K562 (cell line): ENCODE results near the gene MT1E. TPM values are rescaled to one million over a fixed set of nuclear protein-coding genes. Genes with fewer than 3 reads are reported as not detected.

Source experiments
- CREB1 ChIP-seq, 2 experiments: sonication (generic) in 1 of 2; formaldehyde crosslinking in 1 of 2; IDR thresholded peaks; 2 replicates each; pipeline versions ENCODE4 v1.6.1 to v1.8.0; 2012 to 2022; ENCODE audit warnings: inconsistent platforms in 1 of 2, mild to moderate bottlenecking in 1 of 2, missing genetic modification reagents in 1 of 2, moderate library complexity in 1 of 2
- EWSR1 ChIP-seq: fragments of 450-650 bp; IDR thresholded peaks from 2 replicates; pipeline ENCODE4 v1.6.1; 2018; ENCODE audit warnings: borderline replicate concordance, mild to moderate bottlenecking, low read depth, moderate library complexity; ENCODE audit not compliant: partially characterized antibody
- HLTF ChIP-seq: fragments of 450-650 bp; IDR thresholded peaks from 2 replicates; pipeline ENCODE4 v1.6.1; 2016
- JUN ChIP-seq, 2 experiments: sonication (generic) in 1 of 2; formaldehyde crosslinking in 1 of 2; IDR thresholded peaks; 2 replicates each; pipeline versions ENCODE4 v1.6.1 to v1.8.0; 2012 to 2022; ENCODE audit warnings: borderline replicate concordance in 2 of 2, mild to moderate bottlenecking in 2 of 2, improper control_type of control experiment in 1 of 2, low read depth in 1 of 2, low read length in 1 of 2, missing genetic modification reagents in 1 of 2
- MITF ChIP-seq: IDR thresholded peaks from 2 replicates; pipeline ENCODE4 v1.6.1; 2014; ENCODE audit warnings: antibody characterized with exemption
- PRDM10 ChIP-seq: fragments of 450-650 bp; IDR thresholded peaks from 2 replicates; pipeline ENCODE4 v1.6.1; 2018; ENCODE audit not compliant: partially characterized antibody
- ZC3H4 ChIP-seq: sonication (generic); formaldehyde crosslinking; IDR thresholded peaks from 2 replicates; pipeline ENCODE4 v1.9.0; 2021; ENCODE audit warnings: missing genetic modification reagents, borderline replicate concordance
- ZNF584 ChIP-seq: fragments of 200-800 bp; sonication (Bioruptor generic); IDR thresholded peaks from 2 replicates; pipeline ENCODE4 v1.6.1; 2016; ENCODE audit warnings: low read depth, mild to moderate bottlenecking, missing genetic modification characterization, missing compliant biosample characterization
- polyA plus RNA-seq, 8 experiments: library from polyadenylated mRNA; depleted of rRNA in 4 of 8; stranded (reverse) in 5 of 8; unstranded in 3 of 8; fragments of >200 nt; fragmentation: Nextera tagmentation in 2 of 8; fragmentation: Illumina TruSeq in 1 of 8; extraction: Ambion mirVana in 2 of 8; extraction: Trizol in 1 of 8; gene quantifications; 2 replicates each; pipeline versions ENCODE4 v1.2.1 to v1.2.3, GENCODE V29; 2011 to 2014; ENCODE audit warnings: inconsistent platforms in 1 of 8, missing spikeins in 1 of 8
- total RNA-seq, 7 experiments: library from RNA; depleted of rRNA in 6 of 7; stranded (reverse); fragments of >200 nt in 6 of 7; fragmentation: Illumina TruSeq in 2 of 7; extraction: Trizol in 2 of 7; gene quantifications; 2 replicates each; pipeline versions ENCODE4 v1.2.1 to v1.2.3, GENCODE V29; 2011 to 2021; ENCODE audit warnings: low replicate concordance in 1 of 7
- TF ChIP-seq, protein P1 (sequence below): fragments of 450-650 bp; IDR thresholded peaks from 2 replicates; pipeline ENCODE4 v1.6.1; 2016; ENCODE audit warnings: low read depth
- TF ChIP-seq, protein P2 (sequence below): fragments of 450-650 bp; formaldehyde crosslinking; IDR thresholded peaks from 2 replicates; pipeline ENCODE4 v1.4.0; 2022; ENCODE audit warnings: missing genetic modification characterization

The MT1E gene
- total and polyA plus RNA-seq, 9 of the 15 experiments (the other 6 are each of a cell fraction or from before 2014, with no cell fraction given), result 0.29 to 0.81 (median 0.46) TPM; not detected in 3

DNA sequence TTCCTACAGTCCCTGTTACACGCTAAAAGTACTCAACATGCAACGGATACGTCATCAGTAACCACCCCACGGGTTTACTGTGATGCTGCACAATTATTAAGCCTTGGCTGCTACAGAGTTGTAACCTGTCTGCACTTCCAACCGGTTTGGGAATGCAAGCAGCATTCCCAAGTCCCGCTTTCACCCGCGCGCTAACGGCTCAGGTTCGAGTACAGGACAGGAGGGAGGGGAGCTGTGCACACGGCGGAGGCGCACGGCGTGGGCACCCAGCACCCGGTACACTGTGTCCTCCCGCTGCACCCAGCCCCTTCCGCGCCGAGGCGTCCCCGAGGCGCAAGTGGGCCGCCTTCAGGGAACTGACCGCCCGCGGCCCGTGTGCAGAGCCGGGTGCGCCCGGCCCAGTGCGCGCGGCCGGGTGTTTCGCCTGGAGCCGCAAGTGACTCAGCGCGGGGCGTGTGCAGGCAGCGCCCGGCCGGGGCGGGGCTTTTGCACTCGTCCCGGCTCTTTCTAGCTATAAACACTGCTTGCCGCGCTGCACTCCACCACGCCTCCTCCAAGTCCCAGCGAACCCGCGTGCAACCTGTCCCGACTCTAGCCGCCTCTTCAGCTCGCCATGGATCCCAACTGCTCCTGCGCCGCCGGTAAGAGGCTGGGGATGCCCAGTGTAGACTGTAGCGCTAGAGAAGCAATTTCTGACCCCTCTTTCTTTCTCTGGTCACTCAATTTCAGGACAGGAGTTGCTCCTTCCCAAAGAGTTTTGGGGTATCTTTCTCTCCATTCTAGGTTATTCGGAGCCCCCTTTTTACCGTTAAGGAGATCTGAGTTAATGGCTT, 17.3 kb upstream of the MT1E start, which contains the start of gene MT2A (continued):
- TF ChIP-seq, protein P1, sequence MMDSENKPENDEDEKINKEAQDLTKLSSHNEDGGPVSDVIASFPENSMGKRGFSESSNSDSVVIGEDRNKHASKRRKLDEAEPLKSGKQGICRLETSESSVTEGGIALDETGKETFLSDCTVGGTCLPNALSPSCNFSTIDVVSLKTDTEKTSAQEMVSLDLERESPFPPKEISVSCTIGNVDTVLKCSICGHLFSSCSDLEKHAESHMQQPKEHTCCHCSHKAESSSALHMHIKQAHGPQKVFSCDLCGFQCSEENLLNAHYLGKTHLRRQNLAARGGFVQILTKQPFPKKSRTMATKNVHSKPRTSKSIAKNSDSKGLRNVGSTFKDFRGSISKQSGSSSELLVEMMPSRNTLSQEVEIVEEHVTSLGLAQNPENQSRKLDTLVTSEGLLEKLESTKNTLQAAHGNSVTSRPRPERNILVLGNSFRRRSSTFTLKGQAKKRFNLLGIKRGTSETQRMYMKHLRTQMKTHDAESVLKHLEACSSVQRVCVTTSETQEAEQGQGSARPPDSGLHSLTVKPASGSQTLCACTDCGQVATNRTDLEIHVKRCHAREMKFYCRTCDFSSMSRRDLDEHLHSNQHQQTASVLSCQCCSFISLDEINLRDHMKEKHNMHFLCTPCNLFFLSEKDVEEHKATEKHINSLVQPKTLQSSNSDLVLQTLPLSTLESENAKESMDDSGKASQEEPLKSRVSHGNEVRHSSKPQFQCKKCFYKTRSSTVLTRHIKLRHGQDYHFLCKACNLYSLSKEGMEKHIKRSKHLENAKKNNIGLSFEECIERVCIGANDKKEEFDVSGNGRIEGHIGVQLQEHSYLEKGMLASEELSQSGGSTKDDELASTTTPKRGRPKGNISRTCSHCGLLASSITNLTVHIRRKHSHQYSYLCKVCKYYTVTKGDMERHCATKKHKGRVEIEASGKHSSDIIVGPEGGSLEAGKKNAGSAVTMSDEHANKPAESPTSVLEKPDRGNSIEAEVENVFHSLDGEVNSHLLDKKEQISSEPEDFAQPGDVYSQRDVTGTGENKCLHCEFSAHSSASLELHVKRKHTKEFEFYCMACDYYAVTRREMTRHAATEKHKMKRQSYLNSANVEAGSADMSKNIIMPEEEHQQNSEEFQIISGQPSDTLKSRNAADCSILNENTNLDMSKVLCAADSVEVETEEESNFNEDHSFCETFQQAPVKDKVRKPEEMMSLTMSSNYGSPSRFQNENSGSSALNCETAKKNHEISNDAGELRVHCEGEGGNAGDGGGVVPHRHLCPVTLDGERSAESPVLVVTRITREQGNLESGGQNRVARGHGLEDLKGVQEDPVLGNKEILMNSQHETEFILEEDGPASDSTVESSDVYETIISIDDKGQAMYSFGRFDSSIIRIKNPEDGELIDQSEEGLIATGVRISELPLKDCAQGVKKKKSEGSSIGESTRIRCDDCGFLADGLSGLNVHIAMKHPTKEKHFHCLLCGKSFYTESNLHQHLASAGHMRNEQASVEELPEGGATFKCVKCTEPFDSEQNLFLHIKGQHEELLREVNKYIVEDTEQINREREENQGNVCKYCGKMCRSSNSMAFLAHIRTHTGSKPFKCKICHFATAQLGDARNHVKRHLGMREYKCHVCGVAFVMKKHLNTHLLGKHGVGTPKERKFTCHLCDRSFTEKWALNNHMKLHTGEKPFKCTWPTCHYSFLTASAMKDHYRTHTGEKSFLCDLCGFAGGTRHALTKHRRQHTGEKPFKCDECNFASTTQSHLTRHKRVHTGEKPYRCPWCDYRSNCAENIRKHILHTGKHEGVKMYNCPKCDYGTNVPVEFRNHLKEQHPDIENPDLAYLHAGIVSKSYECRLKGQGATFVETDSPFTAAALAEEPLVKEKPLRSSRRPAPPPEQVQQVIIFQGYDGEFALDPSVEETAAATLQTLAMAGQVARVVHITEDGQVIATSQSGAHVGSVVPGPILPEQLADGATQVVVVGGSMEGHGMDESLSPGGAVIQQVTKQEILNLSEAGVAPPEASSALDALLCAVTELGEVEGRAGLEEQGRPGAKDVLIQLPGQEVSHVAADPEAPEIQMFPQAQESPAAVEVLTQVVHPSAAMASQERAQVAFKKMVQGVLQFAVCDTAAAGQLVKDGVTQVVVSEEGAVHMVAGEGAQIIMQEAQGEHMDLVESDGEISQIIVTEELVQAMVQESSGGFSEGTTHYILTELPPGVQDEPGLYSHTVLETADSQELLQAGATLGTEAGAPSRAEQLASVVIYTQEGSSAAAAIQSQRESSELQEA, result no peak
- no peak for TF ChIP-seq MITF
- no peak for TF ChIP-seq HLTF
- TF ChIP-seq JUN (IDR thresholded peaks at IDR 0.05; ENCODE audit: borderline replicate concordance, low read depth, low read length), result peak; percentile 85
- no peak for TF ChIP-seq JUN (CRISPR knock-in tag; IDR thresholded peaks at IDR 0.05; ENCODE audit: borderline replicate concordance)
- 0 out of 2 replicates have a peak, but pooled peaks have one; percentile 25 for TF ChIP-seq CREB1 (IDR thresholded peaks at IDR 0.05)
- TF ChIP-seq CREB1 (CRISPR knock-in tag; IDR thresholded peaks at IDR 0.05), result peak; percentile 49; the same call in 1 of the 2 replicates
- TF ChIP-seq EWSR1, result no peak
- TF ChIP-seq ZC3H4 (CRISPR knock-in tag), result no peak
- TF ChIP-seq PRDM10, result no peak
- TF ChIP-seq, protein P2, sequence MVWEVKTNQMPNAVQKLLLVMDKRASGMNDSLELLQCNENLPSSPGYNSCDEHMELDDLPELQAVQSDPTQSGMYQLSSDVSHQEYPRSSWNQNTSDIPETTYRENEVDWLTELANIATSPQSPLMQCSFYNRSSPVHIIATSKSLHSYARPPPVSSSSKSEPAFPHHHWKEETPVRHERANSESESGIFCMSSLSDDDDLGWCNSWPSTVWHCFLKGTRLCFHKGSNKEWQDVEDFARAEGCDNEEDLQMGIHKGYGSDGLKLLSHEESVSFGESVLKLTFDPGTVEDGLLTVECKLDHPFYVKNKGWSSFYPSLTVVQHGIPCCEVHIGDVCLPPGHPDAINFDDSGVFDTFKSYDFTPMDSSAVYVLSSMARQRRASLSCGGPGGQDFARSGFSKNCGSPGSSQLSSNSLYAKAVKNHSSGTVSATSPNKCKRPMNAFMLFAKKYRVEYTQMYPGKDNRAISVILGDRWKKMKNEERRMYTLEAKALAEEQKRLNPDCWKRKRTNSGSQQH (CRISPR knock-in tag), result no peak
- TF ChIP-seq ZNF584 (CRISPR knock-in tag), result no peak
